ENCODE measurements around the gene MYH4. TPM values are rescaled to one million over a fixed set of nuclear protein-coding genes. Genes with fewer than 3 reads are reported as not detected.

The MYH4 gene
- total and polyA plus RNA-seq, 2 donors (not counting 3 experiments of a cell fraction or from before 2014, with no cell fraction given) = not detected

DNA sequence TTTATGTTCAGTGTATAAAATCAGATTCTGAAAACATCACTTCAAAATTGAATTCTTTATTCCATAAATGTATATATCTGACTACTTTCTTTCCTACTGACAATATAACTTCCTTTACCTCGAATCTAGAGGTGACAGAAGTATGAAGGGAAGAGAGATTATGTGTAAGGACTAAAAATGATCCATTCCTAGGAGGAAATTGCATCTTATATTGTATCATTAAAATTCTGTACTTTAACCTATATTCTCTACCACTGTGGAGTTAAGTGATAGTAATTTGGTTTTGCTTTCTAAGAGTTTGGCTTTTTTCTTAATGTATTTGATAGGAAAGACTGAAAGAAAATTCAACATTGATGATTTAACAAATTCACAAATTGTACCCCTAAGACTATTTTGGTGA lies 11.4 kb downstream of the MYH4 start:
- H3K9me1 ChIP-seq (replicated peaks; ENCODE audit: control insufficient read depth, extremely low read depth, insufficient read depth, low read length) = no peaks in the 10 kb centered on the region
- TF ChIP-seq POLR2A (IDR thresholded peaks at IDR 0.05; ENCODE audit: low read depth, low read length) = no peak
- TF ChIP-seq, protein P1, sequence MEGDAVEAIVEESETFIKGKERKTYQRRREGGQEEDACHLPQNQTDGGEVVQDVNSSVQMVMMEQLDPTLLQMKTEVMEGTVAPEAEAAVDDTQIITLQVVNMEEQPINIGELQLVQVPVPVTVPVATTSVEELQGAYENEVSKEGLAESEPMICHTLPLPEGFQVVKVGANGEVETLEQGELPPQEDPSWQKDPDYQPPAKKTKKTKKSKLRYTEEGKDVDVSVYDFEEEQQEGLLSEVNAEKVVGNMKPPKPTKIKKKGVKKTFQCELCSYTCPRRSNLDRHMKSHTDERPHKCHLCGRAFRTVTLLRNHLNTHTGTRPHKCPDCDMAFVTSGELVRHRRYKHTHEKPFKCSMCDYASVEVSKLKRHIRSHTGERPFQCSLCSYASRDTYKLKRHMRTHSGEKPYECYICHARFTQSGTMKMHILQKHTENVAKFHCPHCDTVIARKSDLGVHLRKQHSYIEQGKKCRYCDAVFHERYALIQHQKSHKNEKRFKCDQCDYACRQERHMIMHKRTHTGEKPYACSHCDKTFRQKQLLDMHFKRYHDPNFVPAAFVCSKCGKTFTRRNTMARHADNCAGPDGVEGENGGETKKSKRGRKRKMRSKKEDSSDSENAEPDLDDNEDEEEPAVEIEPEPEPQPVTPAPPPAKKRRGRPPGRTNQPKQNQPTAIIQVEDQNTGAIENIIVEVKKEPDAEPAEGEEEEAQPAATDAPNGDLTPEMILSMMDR (IDR thresholded peaks at IDR 0.05; ENCODE audit: extremely low read depth in 1 of 2, insufficient read depth in 1 of 2, low read depth in 1 of 2, low read length in 2 of 2) = no peak
- no peak for TF ChIP-seq POLR2AphosphoS5 (IDR thresholded peaks at IDR 0.05; ENCODE audit: insufficient read depth, low read depth, low read length)
- TF ChIP-seq MYC (IDR thresholded peaks at IDR 0.05; ENCODE audit: low read depth, low read length) = no peak
- no peak for TF ChIP-seq JUN (IDR thresholded peaks at IDR 0.05; ENCODE audit: borderline replicate concordance, insufficient read depth, insufficient read length, low read depth)
- no peak for TF ChIP-seq GATA2 (IDR thresholded peaks at IDR 0.05; ENCODE audit: insufficient read depth, insufficient read length, low read depth, low read length)
- TF ChIP-seq, protein P2, sequence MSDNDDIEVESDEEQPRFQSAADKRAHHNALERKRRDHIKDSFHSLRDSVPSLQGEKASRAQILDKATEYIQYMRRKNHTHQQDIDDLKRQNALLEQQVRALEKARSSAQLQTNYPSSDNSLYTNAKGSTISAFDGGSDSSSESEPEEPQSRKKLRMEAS (IDR thresholded peaks at IDR 0.05; ENCODE audit: insufficient read depth, insufficient read length) = no peak
- no peak for TF ChIP-seq FOS (IDR thresholded peaks at IDR 0.05; ENCODE audit: borderline replicate concordance, insufficient read depth, low read length)
- no peak for TF ChIP-seq EZH2 (IDR thresholded peaks at IDR 0.05; ENCODE audit: borderline replicate concordance, low read depth, low read length, severe bottlenecking)
- H3K79me2 ChIP-seq (ENCODE audit: control insufficient read depth, insufficient read depth, low read length) = no peaks in the 10 kb centered on the region
- no TSS peak for BruUV-seq (replicated peaks)
- H3K27me3 ChIP-seq (ENCODE audit: control insufficient read depth in 2 of 2, insufficient read depth in 2 of 2, low read length in 2 of 2) = no peaks in the 10 kb centered on the region
- dilution Hi-C loops (cut with MboI; ENCODE audit: extremely low pct_ligation_motif_present, low sequenced_read_pairs) = no loop called here
- intact Hi-C loops (cut with micrococcal nuclease) = no loop called here
- no peaks in the 10 kb centered on the region for H4K20me1 ChIP-seq (replicated peaks; ENCODE audit: control insufficient read depth, extremely low read depth, insufficient read depth, low read length)
- no peak for DNase-seq (ENCODE audit: low read depth, low spot score)
- H3K4me2 ChIP-seq (ENCODE audit: insufficient read depth, low read length) = no peak overlapping the region
- H3K9ac ChIP-seq (replicated peaks; ENCODE audit: extremely low read depth, insufficient read depth, low read length) = no peak overlapping the region
- POLR2A ChIA-PET = no interaction called here
- no peak overlapping the region for H3K4me3 ChIP-seq (replicated peaks in 1 of 3; ENCODE audit: insufficient read depth in 1 of 3, low read depth in 1 of 3, low read length in 3 of 3)
- CTCF ChIA-PET = no interaction called here
- FAIRE-seq = no peak
- H3K4me1 ChIP-seq (ENCODE audit: control insufficient read depth, extremely low read depth, insufficient read depth, low read length) = no peaks in the 10 kb centered on the region
- no peak overlapping the region for H3K27ac ChIP-seq (ENCODE audit: insufficient read depth, low read depth, low read length)
- H2AFZ ChIP-seq (ENCODE audit: low read depth, low read length) = no peak overlapping the region
- H3K9me3 ChIP-seq (replicated peaks; ENCODE audit: control insufficient read depth, insufficient read depth, low read length) = no peaks in the 10 kb centered on the region
- H3K36me3 ChIP-seq (ENCODE audit: control insufficient read depth in 2 of 2, extremely low read depth in 1 of 2, insufficient read depth in 2 of 2, low read length in 2 of 2) = no peaks in the 10 kb centered on the region
